Astrocyte (in vitro differentiated cells and primary cell): ENCODE measurements around the gene PCDHA10. TPM values are rescaled to one million over a fixed set of nuclear protein-coding genes. Genes with fewer than 3 reads are reported as not detected.
A peak's percentile ranks its signal among the peaks of the same experiment; 100 is the strongest.
"Not testable (repeated sequence)": the region's sequence is repeated elsewhere in the genome, so short reads cannot be mapped to it uniquely, and the experiment has no call there.

Experiments
- DNase-seq: peaks from one replicate; pipeline ENCODE4 v3.0.0-alpha.2; 2010; ENCODE audit warnings: low read depth
- FAIRE-seq: peaks from 2 replicates; lab custom pipeline; 2011; peaks lifted over from hg19 to GRCh38; lab: Jason Lieb, UNC
- H2AFZ ChIP-seq: 2 replicates; pipeline ENCODE4 v1.6.0; 2012; ENCODE audit warnings: low read depth, low read length, inconsistent platforms
- H3K27ac ChIP-seq: 2 replicates; pipeline ENCODE4 v1.5.1; 2011; ENCODE audit warnings: low read depth, low read length, inconsistent platforms
- H3K27me3 ChIP-seq: 2 replicates; pipeline ENCODE4 v1.6.0; 2011; ENCODE audit warnings: low read length, inconsistent platforms; ENCODE audit not compliant: insufficient read depth
- H3K36me3 ChIP-seq: 2 replicates; pipeline ENCODE4 v1.5.1; 2011; ENCODE audit warnings: low read length, inconsistent platforms; ENCODE audit not compliant: insufficient read depth
- H3K4me1 ChIP-seq: 2 replicates; pipeline ENCODE4 v1.5.1; 2011; ENCODE audit warnings: low read length, inconsistent platforms; ENCODE audit not compliant: insufficient read depth
- H3K4me2 ChIP-seq: 2 replicates; pipeline ENCODE4 v1.6.0; 2012; ENCODE audit warnings: low read length, inconsistent platforms
- H3K4me3 ChIP-seq: 2 replicates; pipeline ENCODE4 v1.5.1; 2011; ENCODE audit warnings: low read depth, mild to moderate bottlenecking, low read length, inconsistent platforms; ENCODE audit not compliant: insufficient read depth
- H3K79me2 ChIP-seq: 2 replicates; pipeline ENCODE4 v1.6.0; 2012; ENCODE audit warnings: mild to moderate bottlenecking, low read length, inconsistent platforms; ENCODE audit not compliant: insufficient read depth
- H3K9ac ChIP-seq: 2 replicates; pipeline ENCODE4 v1.6.0; 2012; ENCODE audit warnings: mild to moderate bottlenecking, low read length, inconsistent platforms
- H3K9me3 ChIP-seq: 2 replicates; pipeline ENCODE4 v1.5.1; 2012; ENCODE audit warnings: low read depth, mild to moderate bottlenecking, low read length, inconsistent platforms; ENCODE audit not compliant: insufficient read depth
- H4K20me1 ChIP-seq: 2 replicates; pipeline ENCODE4 v1.6.0; 2012; ENCODE audit warnings: low read length, inconsistent platforms; ENCODE audit not compliant: insufficient read depth
- H3K27ac Mint-ChIP-seq: one replicate; pipeline ENCODE4 v1.8.0; 2021; ENCODE audit warnings: mild to moderate bottlenecking, mixed read lengths; ENCODE audit not compliant: unreplicated experiment
- H3K27me3 Mint-ChIP-seq: one replicate; pipeline ENCODE4 v1.8.0; 2021; ENCODE audit warnings: low read depth, mixed read lengths; ENCODE audit not compliant: unreplicated experiment
- H3K36me3 Mint-ChIP-seq: one replicate; pipeline ENCODE4 v1.8.0; 2021; ENCODE audit warnings: low read depth, mixed read lengths; ENCODE audit not compliant: unreplicated experiment
- H3K4me1 Mint-ChIP-seq: one replicate; pipeline ENCODE4 v1.8.0; 2021; ENCODE audit warnings: low read depth, mixed read lengths; ENCODE audit not compliant: unreplicated experiment
- H3K4me3 Mint-ChIP-seq: one replicate; pipeline ENCODE4 v1.8.0; 2021; ENCODE audit warnings: mild to moderate bottlenecking, moderate library complexity, mixed read lengths; ENCODE audit not compliant: unreplicated experiment
- H3K9me3 Mint-ChIP-seq: one replicate; pipeline ENCODE4 v1.8.0; 2021; ENCODE audit warnings: mild to moderate bottlenecking, mixed read lengths; ENCODE audit not compliant: unreplicated experiment
- CTCF ChIP-seq: IDR thresholded peaks from 2 replicates; pipeline ENCODE4 v1.5.1; 2011; ENCODE audit warnings: low read depth, mild to moderate bottlenecking, inconsistent platforms, low read length, moderate library complexity; ENCODE audit not compliant: insufficient read depth
- EZH2 ChIP-seq: IDR thresholded peaks from 2 replicates; pipeline ENCODE4 v1.6.1; 2012; ENCODE audit warnings: mild to moderate bottlenecking, low read length, inconsistent platforms; ENCODE audit not compliant: insufficient read depth
- total RNA-seq: library from RNA; stranded (reverse); gene quantifications from 2 replicates; pipeline ENCODE4 v1.2.1, GENCODE V29; 2021

Gene PCDHA10
- total RNA-seq, 1 donor from 2014 or later = 16.0 TPM

DNA sequence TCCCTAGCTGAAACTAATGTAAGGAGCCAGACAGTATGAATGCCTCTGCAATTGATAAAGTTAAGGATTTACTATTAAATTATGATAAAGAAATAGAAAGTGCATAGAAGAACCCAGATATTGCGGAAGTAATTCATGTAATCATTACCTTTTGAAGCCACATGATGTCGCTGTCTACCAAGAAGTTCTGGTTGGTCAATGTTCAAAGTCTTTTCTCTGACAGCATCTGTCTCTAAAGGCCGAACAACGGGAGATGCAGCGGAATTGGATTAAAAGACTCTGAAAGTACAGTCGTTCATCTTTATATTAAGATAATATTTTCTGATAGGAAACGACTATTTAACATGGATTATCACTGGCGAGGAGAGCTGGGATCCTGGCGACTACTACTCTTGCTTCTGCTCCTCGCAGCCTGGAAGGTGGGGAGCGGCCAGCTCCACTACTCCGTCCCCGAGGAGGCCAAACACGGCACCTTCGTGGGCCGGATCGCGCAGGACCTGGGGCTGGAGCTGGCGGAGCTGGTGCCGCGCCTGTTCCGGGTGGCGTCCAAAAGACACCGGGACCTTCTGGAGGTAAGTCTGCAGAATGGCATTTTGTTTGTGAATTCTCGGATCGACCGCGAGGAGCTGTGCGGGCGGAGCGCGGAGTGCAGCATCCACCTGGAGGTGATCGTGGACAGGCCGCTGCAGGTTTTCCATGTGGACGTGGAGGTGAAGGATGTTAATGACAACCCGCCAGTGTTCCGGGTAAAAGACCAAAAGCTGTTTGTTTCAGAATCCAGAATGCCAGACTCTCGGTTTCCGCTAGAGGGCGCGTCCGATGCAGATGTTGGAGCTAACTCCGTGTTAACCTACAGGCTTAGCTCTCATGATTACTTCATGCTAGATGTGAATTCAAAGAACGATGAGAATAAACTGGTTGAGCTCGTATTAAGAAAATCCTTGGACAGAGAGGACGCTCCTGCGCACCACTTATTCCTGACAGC is 14.4 kb upstream of the PCDHA10 start, which contains the start of gene PCDHA8:
Gene PCDHA8, plus strand, starts transcription at position 210 of the 985 bp plus-strand sequence. Its CDS starts 135 bp downstream, at position 345.
- H3K4me1 Mint-ChIP-seq = no peaks in the 10 kb centered on the region
- FAIRE-seq (no peak), DNase-seq (no peak)
- H3K9me3 Mint-ChIP-seq = peaks cover 5% of the 10 kb centered on the region
- H3K36me3 ChIP-seq = no peaks in the 10 kb centered on the region
- no peak within 1 kb of the TSS for H3K27ac ChIP-seq
- TF ChIP-seq CTCF (peak; percentile 5), EZH2 (no peak)
- H3K27me3 ChIP-seq = no peaks in the 10 kb centered on the region
- no peak within 1 kb of the TSS for H2AFZ ChIP-seq
- no peak within 1 kb of the TSS for H3K9ac ChIP-seq
- H3K4me3 Mint-ChIP-seq = no peak within 1 kb of the TSS
- H3K27ac Mint-ChIP-seq = no peak within 1 kb of the TSS
- H3K4me2 ChIP-seq = no peak within 1 kb of the TSS
- no peaks in the 10 kb centered on the region for H3K4me1 ChIP-seq
- H3K27me3 Mint-ChIP-seq = no peaks in the 10 kb centered on the region
- peaks cover 16% of the 10 kb centered on the region for H3K36me3 Mint-ChIP-seq
- H4K20me1 ChIP-seq = no peaks in the 10 kb centered on the region
- no peaks in the 10 kb centered on the region for H3K79me2 ChIP-seq
- no peak within 1 kb of the TSS for H3K4me3 ChIP-seq
- H3K9me3 ChIP-seq = peaks cover 3% of the 10 kb centered on the region

GRCh38 chr5:140842798-140843733 is 12.6 kb upstream of the PCDHA10 start:
- no peaks in the 10 kb centered on the region for H3K79me2 ChIP-seq
- DNase-seq = no peak
- no peak overlapping the region for H3K27ac ChIP-seq
- no peaks in the 10 kb centered on the region for H3K4me1 Mint-ChIP-seq
- H3K27me3 ChIP-seq = no peaks in the 10 kb centered on the region
- H2AFZ ChIP-seq = no peak overlapping the region
- peaks cover 5% of the 10 kb centered on the region for H3K9me3 Mint-ChIP-seq
- H4K20me1 ChIP-seq = no peaks in the 10 kb centered on the region
- H3K27me3 Mint-ChIP-seq = no peaks in the 10 kb centered on the region
- no peak for FAIRE-seq
- H3K9me3 ChIP-seq = no peaks in the 10 kb centered on the region
- no peaks in the 10 kb centered on the region for H3K36me3 ChIP-seq
- H3K4me2 ChIP-seq = no peak overlapping the region
- no peaks in the 10 kb centered on the region for H3K4me1 ChIP-seq
- no peak overlapping the region for H3K4me3 ChIP-seq
- peaks cover 16% of the 10 kb centered on the region for H3K36me3 Mint-ChIP-seq
- TF ChIP-seq CTCF (no peak), EZH2 (no peak)
- H3K9ac ChIP-seq = no peak overlapping the region
- H3K27ac Mint-ChIP-seq = no peak overlapping the region
- H3K4me3 Mint-ChIP-seq = no peak overlapping the region

GRCh38 chr5:140848139-140849102 is 7.3 kb upstream of the PCDHA10 start, which contains the start of gene PCDHA9:
PCDHA9 (plus strand) TSS chr5:140848382; CDS start chr5:140848496, 114 bp downstream.
- not testable (repeated sequence) for H2AFZ ChIP-seq, H3K27ac ChIP-seq, H3K4me3 ChIP-seq, DNase-seq, H3K36me3 ChIP-seq, H4K20me1 ChIP-seq, H3K9me3 Mint-ChIP-seq, H3K4me1 Mint-ChIP-seq, H3K9me3 ChIP-seq, H3K79me2 ChIP-seq, H3K4me2 ChIP-seq, H3K4me1 ChIP-seq, H3K27me3 ChIP-seq, H3K27ac Mint-ChIP-seq, H3K27me3 Mint-ChIP-seq, FAIRE-seq, H3K9ac ChIP-seq
- peaks cover 13% of the 10 kb centered on the region for H3K36me3 Mint-ChIP-seq
- peak within 1 kb of the TSS; percentile 76 for H3K4me3 Mint-ChIP-seq
